Activated naive CD8-positive, alpha-beta T cell treated with anti-CD3 and anti-CD28 coated beads for 36 hours (primary cell): ENCODE results near the gene TSN. TPM values are rescaled to one million over a fixed set of nuclear protein-coding genes. Genes with fewer than 3 reads are reported as not detected.
A peak's percentile ranks its signal among the peaks of the same experiment; 100 is the strongest.
"Not testable (repeated sequence)": the region's sequence is repeated elsewhere in the genome, so short reads cannot be mapped to it uniquely, and the experiment has no call there.

Experiments used
- DNase-seq: peaks from one replicate; pipeline ENCODE4 v3.0.0; 2021
- H3K27ac Mint-ChIP-seq: one replicate; pipeline ENCODE4 v1.8.0; 2022; ENCODE audit warnings: mild to moderate bottlenecking, moderate library complexity, mixed read lengths
- H3K27me3 Mint-ChIP-seq: one replicate; pipeline ENCODE4 v1.8.0; 2022; ENCODE audit warnings: mild to moderate bottlenecking, mixed read lengths
- H3K36me3 Mint-ChIP-seq: one replicate; pipeline ENCODE4 v1.8.0; 2021; ENCODE audit warnings: mild to moderate bottlenecking, mixed read lengths
- H3K4me1 Mint-ChIP-seq: one replicate; pipeline ENCODE4 v1.8.0; 2021; ENCODE audit warnings: mixed read lengths
- H3K4me3 Mint-ChIP-seq: one replicate; pipeline ENCODE4 v1.8.0; 2022; ENCODE audit warnings: mild to moderate bottlenecking, moderate library complexity, mixed read lengths
- H3K9me3 Mint-ChIP-seq: one replicate; pipeline ENCODE4 v1.8.0; 2022; ENCODE audit warnings: mixed read lengths
- total RNA-seq, 2 experiments: library from RNA; stranded (reverse); gene quantifications; one replicate each; pipeline ENCODE4 v1.2.3, GENCODE V29; 2021

Gene TSN
- total RNA-seq, 2 experiments from 2014 or later: 94.8 to 99.5 TPM

DNA sequence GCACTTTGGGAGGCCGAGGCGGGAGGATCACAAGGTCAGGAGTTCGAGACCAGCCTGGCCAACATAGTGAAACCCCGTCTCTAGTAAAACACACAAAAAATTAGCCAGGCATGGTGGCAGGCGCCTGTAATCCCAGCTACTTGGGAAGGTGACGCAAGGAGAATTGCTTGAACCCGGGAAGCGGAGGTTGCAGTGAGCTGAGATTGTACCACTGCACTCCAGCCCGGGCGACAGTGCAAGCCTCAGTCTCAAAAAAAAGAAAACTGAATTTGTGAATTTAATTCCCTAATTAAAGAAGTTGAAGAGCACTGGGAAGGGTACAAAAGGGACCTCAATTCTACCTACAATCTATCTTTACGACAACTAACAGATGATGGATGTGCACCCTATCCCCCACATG, 20.9 kb upstream of the TSN start:
- Mint-ChIP-seq H3K4me1 (peaks cover 46% of the 10 kb centered on the region), H3K4me3 (peak overlapping the region; percentile 94), H3K36me3 (peaks cover 50% of the 10 kb centered on the region)
- not testable (repeated sequence) for H3K27ac Mint-ChIP-seq, H3K9me3 Mint-ChIP-seq, DNase-seq, H3K27me3 Mint-ChIP-seq

DNA sequence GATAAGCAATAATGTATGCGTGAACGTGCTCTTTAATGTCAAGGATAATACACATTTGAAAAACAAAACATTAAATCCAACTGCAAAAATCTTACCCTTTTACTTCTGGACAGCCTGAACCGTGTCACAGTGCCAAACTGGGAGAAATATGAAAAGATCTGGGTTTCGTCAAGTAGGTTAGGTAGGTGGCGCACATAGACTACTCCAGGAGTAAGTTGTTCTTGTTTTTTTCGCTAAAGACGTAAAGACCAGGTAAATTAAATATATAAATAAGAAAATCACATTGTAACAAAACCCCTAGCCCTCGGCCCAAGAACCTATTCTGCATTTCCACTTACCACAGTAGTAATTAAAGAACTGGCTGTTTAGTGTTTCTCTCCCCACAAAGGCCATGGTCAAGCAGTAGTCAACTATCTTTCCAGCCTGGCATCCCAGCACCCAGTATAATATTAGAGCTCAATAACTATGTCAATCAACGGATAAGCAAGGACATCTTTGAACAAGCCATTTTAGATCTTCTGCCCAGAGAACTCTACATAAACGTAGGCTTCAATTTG, 19.9 kb upstream of the TSN start:
- H3K4me1 Mint-ChIP-seq: peaks cover 45% of the 10 kb centered on the region
- H3K9me3 Mint-ChIP-seq: peaks cover 3% of the 10 kb centered on the region
- no peaks in the 10 kb centered on the region for H3K27me3 Mint-ChIP-seq
- peak overlapping the region; percentile 95 for H3K27ac Mint-ChIP-seq
- H3K4me3 Mint-ChIP-seq: peak overlapping the region; percentile 94
- no peak for DNase-seq
- H3K36me3 Mint-ChIP-seq: peaks cover 39% of the 10 kb centered on the region

- Mint-ChIP-seq H3K4me1 (peaks cover 41% of the 10 kb centered on the region), H3K27ac (peak overlapping the region; percentile 95), H3K9me3 (no peaks in the 10 kb centered on the region), H3K27me3 (no peaks in the 10 kb centered on the region), H3K36me3 (peaks cover 34% of the 10 kb centered on the region), H3K4me3 (peak overlapping the region; percentile 94)
- no peak for DNase-seq
Measured at GRCh38 chr2:121736140-121736461, 19.4 kb upstream of the TSN start.

- peaks cover 28% of the 10 kb centered on the region for H3K36me3 Mint-ChIP-seq
- DNase-seq: peak; percentile 100
- peaks cover 36% of the 10 kb centered on the region for H3K4me1 Mint-ChIP-seq
- H3K9me3 Mint-ChIP-seq: no peaks in the 10 kb centered on the region
- H3K4me3 Mint-ChIP-seq: peak within 1 kb of the TSS; percentile 94
- no peaks in the 10 kb centered on the region for H3K27me3 Mint-ChIP-seq
- peak within 1 kb of the TSS; percentile 95 for H3K27ac Mint-ChIP-seq
Measured at GRCh38 chr2:121736462-121737336, 18.8 kb upstream of the TSN start, which contains the start of gene NIFK. Gene NIFK (minus strand): TSS chr2:121736875. CDS start chr2:121736850, 25 bp downstream.

GRCh38 chr2:121740973-121741372, 14.5 kb upstream of the TSN start:
- H3K9me3 Mint-ChIP-seq: no peaks in the 10 kb centered on the region
- DNase-seq: no peak
- peaks cover 5% of the 10 kb centered on the region for H3K36me3 Mint-ChIP-seq
- H3K4me1 Mint-ChIP-seq: peaks cover 23% of the 10 kb centered on the region
- no peaks in the 10 kb centered on the region for H3K27me3 Mint-ChIP-seq
- H3K4me3 Mint-ChIP-seq: no peak overlapping the region
- no peak overlapping the region for H3K27ac Mint-ChIP-seq

DNA sequence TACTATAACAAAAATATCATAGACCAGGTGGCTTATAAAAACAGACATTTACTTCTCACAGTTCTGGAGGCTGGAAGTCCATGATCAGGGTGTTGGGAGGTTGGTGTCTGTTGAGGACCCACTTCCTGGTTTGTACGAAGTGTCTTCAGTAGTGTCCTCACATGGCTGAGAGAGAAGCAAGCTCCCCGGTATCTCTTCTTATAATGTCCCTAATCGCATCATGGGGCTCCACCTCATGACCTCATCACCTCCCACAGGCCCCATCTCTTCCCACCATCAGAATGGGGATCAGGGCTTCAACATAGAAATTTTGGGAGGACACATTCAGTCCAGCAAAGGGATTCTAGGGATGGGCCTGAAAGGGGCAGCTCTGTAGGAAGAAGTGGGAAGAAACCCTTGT, 14.0 kb upstream of the TSN start:
- Mint-ChIP-seq H3K4me1 (peaks cover 28% of the 10 kb centered on the region), H3K4me3 (no peak overlapping the region), H3K27me3 (no peaks in the 10 kb centered on the region), H3K36me3 (peaks cover 1% of the 10 kb centered on the region), H3K27ac (no peak overlapping the region), H3K9me3 (no peaks in the 10 kb centered on the region)
- no peak for DNase-seq

GRCh38 chr2:121746071-121746578, 9.3 kb upstream of the TSN start:
- Mint-ChIP-seq H3K36me3 (no peaks in the 10 kb centered on the region), H3K27me3 (no peaks in the 10 kb centered on the region), H3K4me1 (peaks cover 12% of the 10 kb centered on the region), H3K27ac (peak overlapping the region; percentile 65), H3K9me3 (no peaks in the 10 kb centered on the region), H3K4me3 (no peak overlapping the region)
- DNase-seq: peak; percentile 32

DNA sequence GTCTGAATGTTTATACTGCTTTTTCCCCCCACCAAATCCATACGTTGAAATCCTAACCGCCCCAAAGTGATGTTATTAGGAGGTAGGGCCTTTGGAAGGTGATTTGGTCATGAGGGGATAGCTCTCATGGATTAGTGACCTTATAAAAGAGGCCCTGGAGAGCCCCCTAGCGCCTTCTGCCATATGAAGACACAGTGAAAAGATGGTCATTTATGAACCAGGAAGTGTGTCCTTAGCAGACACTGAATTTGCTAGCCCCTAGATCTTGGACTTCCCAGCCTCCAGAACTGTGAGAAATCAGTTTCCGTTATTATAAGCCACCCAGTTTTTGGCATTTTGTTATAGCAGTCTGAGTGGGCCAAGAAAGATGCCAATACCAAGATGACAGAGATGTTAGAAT, 7.2 kb upstream of the TSN start:
- H3K9me3 Mint-ChIP-seq: no peaks in the 10 kb centered on the region
- no peak overlapping the region for H3K4me3 Mint-ChIP-seq
- no peaks in the 10 kb centered on the region for H3K27me3 Mint-ChIP-seq
- no peak overlapping the region for H3K27ac Mint-ChIP-seq
- DNase-seq: no peak
- no peaks in the 10 kb centered on the region for H3K36me3 Mint-ChIP-seq
- peaks cover 12% of the 10 kb centered on the region for H3K4me1 Mint-ChIP-seq

GRCh38 chr2:121754851-121755236, 607 bp upstream of the TSN start:
- Mint-ChIP-seq H3K4me1 (peaks cover 17% of the 10 kb centered on the region), H3K27ac (peak overlapping the region; percentile 76), H3K27me3 (no peaks in the 10 kb centered on the region), H3K36me3 (peaks cover 16% of the 10 kb centered on the region), H3K4me3 (peak overlapping the region; percentile 90), H3K9me3 (no peaks in the 10 kb centered on the region)
- no peak for DNase-seq

GRCh38 chr2:121764681-121765228, 9.3 kb downstream of the TSN start:
- no peak for DNase-seq
- Mint-ChIP-seq H3K4me1 (peaks cover 6% of the 10 kb centered on the region), H3K36me3 (peaks cover 18% of the 10 kb centered on the region), H3K27ac (no peak overlapping the region), H3K4me3 (no peak overlapping the region), H3K9me3 (no peaks in the 10 kb centered on the region), H3K27me3 (no peaks in the 10 kb centered on the region)

- H3K9me3 Mint-ChIP-seq: no peaks in the 10 kb centered on the region
- H3K4me1 Mint-ChIP-seq: no peaks in the 10 kb centered on the region
- no peaks in the 10 kb centered on the region for H3K27me3 Mint-ChIP-seq
- DNase-seq: no peak
- H3K27ac Mint-ChIP-seq: no peak overlapping the region
- peaks cover 14% of the 10 kb centered on the region for H3K36me3 Mint-ChIP-seq
- H3K4me3 Mint-ChIP-seq: no peak overlapping the region
Measured at GRCh38 chr2:121766624-121767023, 11.2 kb downstream of the TSN start.

DNA sequence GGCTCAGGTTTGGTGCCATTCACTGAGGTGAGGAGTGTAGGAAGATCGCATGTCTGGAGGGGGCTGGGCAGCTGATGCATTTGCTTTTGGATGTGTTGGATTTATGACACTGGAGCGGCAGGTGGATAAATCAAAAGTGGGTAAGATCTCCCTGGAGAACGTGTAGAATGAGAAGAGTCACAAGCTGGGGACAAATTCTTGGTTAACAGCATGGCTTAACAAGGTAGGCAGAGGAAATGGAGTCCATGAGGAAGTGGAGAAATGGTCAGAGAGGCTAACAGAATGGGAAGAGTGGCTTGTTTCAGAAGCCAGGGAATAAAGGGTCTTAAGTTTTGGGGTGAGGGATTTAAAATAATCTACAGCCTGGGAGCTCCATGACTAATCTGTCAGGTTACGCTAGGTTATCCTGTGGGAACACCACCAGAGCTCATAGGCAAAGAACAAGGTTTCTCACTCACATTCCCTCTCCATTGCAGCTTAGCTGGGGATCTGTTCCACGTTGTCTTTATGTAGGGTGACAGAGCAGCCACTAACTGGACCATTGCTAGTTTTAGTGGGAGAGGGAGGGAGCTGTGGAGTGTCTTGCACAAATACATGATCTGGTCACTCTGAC, 12.8 kb downstream of the TSN start:
- no peak for DNase-seq
- Mint-ChIP-seq H3K27me3 (no peaks in the 10 kb centered on the region), H3K27ac (no peak overlapping the region), H3K36me3 (peaks cover 10% of the 10 kb centered on the region), H3K9me3 (no peaks in the 10 kb centered on the region), H3K4me1 (no peaks in the 10 kb centered on the region), H3K4me3 (no peak overlapping the region)

- Mint-ChIP-seq H3K27me3 (no peaks in the 10 kb centered on the region), H3K27ac (no peak overlapping the region)
Measured at GRCh38 chr2:121771976-121772742, 16.7 kb downstream of the TSN start.

GRCh38 chr2:121774235-121774634, 18.8 kb downstream of the TSN start:
- Mint-ChIP-seq H3K36me3 (no peaks in the 10 kb centered on the region), H3K27ac (no peak overlapping the region), H3K4me1 (no peaks in the 10 kb centered on the region), H3K27me3 (no peaks in the 10 kb centered on the region), H3K4me3 (no peak overlapping the region), H3K9me3 (no peaks in the 10 kb centered on the region)
- DNase-seq: no peak

More at GRCh38 chr2:121771976-121772742, 16.7 kb downstream of the TSN start:
- Mint-ChIP-seq H3K4me1 (no peaks in the 10 kb centered on the region), H3K9me3 (no peaks in the 10 kb centered on the region), H3K36me3 (no peaks in the 10 kb centered on the region), H3K4me3 (no peak overlapping the region)
- no peak for DNase-seq
